Stimulated activated CD8-positive, alpha-beta memory T cell treated with anti-CD3 and anti-CD28 coated beads, Interleukin-2, amount 100 ng/mL, for 48 hours (primary cell): ENCODE data around the gene C10orf120.
A peak's percentile ranks its signal among the peaks of the same experiment; 100 is the strongest.

ENCODE experiments used
- DNase-seq, 2 donors: peaks; one replicate each; pipeline ENCODE4 v3.0.0-alpha.2; 2020; ENCODE audit warnings: low read depth in 2 of 2

C10orf120 gene

DNA sequence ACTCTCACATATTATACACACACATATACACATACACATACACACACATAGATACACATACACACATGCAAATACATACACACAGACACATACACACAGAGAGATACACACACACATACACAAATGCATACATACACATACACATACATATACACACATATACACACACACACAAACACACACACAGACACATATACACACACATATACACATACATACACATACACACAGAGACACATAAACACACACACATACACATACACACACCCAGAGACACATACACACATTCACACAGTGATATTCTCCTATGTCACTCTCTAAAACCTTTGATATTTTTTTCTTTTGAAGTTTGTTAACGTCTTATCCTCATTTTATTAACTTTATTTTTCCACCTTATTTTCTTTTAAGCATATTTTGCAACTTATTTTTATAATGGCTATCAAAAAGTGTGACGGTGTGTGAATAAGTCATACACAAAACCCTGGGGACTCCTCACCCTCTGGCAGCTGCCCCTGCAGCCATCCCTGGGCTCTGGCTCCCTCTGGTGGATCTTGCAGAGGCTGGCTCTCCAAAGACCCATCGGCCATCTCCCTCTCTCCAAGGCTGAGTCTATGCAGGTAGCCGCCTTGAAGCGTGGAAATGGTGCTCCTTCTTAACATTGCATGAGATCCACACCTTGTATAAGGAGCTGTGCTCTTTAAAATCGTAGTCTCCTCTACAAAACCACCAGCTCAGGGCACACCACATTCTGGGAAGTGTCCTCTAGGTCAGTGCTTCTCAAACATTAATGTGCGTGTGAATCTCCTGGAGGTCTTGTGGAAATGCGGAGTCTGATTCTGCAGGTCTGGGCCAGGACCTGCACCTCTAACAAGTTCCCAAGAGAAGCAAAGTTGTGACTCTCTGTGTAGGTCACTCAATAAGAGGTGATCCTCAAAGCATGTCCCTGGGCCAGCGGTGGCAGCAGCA is 4.1 kb upstream of the C10orf120 start:
- DNase-seq = peak; percentile 38 to 45

DNA sequence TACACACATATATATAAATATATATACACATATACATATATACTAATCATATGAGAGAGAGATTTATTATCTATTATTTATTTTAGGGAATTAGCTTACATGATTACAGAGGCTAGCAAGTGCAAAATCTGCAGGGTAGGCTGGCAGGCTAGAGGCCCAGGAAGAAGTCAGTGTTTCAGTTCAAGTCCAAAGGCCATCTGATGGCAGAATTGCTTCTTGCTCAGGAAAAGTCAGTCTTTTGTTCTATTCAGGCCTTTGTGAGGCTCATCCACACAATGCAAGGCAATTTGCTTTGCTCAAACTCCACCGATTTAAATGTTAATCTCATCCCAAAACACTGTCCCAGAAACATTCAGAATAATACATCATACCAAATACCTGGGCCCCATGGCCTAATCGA is 2.6 kb upstream of the C10orf120 start:
- no peak for DNase-seq

DNA sequence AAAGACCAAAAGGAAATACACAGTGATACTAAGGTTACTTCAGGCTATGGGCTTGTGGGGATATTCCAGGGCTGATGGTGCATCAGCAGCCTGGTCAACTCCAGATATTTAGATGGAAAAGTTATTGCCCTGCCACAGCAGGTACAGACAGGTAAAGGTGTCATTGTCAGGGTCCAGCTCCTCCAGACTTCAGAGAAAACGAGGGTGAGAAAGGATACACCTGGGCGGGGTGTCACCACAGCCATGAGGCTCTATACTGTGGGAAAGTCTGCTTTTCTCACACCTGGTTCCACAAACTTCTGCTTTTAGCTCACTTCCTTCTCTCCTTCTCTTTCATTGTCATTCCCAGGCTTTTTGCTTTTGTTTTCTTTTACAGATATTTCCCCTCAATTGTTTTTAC is 2.0 kb upstream of the C10orf120 start:
- DNase-seq = no peak

DNA sequence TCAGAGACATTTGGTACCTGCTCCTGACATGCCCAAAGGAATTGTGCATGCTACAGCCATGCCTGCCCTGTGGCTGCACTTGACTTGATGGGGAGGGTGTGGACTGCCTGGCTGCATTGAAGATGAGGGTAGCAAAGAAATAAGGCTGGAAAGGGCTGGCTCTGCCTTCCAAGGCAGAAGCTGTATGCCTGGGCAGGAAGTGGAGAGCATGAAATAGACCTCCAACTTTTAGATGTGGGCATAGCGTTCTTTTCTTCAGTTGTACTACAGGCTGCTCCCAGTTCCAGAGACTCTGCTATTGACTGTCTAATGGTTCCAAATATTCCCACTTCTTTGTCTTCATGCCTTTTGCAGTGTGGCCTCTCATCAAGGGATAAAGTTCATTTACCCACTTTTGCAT is 3.0 kb downstream of the C10orf120 start:
- no peak for DNase-seq

DNA sequence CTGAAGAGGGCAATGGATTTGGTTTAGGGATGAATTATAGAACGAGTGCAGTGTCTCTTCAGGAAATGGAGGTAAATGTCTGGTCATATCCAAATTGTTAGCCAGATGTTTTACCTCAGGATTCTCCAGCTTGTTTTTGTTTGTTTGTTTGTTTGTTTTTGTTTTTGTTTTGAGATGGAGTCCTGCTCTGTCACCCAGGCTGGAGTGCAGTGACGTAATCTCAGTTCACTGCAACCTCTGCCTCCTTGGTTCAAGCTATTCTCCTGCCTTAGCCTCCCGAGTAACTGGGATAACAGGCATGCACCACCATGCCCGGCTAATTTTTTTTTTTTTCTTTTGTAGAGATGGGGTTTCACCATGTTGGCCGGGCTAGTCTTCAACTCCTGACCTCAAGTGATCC is 6.9 kb downstream of the C10orf120 start:
- no peak for DNase-seq

DNA sequence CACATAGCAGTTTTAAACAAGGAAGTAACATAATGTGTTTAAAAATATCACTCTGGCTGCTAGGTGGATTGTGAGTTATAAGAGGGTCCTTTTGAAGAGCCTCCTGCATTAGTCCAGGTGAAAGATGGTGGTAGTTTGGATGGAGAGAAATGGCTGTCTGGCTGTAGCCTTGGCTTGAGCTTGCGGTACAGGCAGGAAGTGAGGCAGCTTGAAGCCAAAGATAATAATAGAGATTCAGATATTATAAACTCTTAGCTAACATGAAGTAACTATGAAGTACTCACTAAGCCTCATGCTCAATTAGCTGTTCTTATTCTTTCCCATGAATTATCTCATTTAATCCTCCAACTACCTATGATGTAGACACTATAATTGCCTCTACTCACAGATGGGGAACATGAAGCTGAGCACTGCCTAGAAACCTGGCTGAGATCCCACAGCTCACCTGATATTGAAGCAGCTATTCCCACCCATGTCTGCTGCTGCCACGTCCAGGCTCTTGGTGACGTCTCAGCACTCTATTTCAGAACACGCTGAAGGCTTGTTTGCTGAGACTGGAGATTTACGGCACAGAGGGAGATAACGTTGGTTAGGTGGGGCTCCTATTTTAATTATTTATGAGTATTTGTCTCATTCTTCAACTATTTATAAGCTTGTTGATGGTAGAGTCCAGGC is 10.4 kb downstream of the C10orf120 start:
- DNase-seq = no peak

DNA sequence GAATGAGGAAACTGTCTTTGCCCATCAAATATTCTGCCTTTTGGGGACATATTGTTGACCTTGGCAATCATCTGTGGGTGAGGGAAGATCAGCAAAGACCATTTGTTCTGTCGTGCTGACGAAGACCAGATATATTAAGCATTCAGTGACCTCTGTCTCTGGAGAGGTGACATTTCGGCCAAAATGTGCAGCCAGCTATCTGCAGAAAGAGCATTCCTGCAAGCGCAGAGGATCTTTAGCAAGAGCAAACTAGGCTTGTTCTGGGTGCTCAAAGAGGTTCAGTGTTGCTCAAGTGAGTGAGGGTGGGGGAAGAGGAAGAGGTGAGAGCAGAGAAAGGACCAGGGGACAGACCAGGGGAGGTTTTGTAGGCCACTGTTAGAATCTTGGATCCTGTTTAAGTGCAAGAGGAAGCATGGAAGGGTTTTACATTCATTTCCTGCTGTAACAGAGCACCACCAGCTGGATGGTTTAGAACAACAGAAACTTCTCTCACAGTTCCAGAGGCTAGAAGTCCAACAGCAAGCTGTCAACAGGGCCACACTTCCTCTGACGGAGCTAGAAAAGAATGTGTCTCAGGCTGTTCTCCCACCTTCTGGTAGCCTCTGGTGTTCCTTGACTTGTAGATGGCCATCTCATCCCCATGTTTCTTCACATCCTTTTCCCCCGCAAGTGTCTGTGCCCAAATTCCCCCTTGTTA is 11.2 kb downstream of the C10orf120 start:
- no peak for DNase-seq

DNA sequence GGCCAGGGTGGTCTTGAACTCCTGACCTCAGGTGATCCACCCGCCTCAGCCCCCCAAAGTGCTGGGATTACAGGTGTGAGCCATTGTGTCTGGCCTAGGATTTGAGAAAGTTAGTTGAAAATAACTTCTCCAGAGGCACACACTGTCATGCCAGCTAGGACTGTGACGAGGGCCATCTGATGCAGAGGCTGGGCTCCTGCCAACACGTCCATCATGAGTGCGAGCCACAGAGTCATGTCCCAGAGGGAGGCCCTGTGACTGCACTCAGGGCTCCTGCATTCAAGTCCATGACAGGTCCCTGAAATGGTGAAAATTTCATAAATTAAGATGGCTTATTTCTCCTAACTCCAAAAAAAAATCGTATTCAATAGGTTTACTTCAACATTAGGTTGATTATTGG is 17.1 kb downstream of the C10orf120 start:
- no peak for DNase-seq

DNA sequence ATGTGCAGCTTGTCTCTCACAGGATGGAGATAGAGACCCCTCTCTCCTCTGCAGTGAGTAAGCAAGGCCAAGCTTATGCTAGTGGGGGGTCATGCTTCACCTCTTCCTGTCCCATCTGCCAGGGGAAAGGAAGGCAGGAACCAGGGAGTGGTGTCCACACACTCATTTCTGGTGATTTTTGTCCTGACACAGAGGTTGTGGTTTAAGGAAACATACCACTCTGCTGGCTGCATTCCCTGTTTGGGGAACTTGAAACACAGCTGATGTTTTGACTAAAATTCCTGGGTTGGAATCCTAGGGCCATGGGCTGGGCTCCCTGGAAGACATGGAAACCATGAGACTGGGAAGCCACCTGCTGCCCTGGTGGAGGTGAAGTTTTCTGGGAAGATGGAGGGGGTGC is 21.4 kb downstream of the C10orf120 start:
- no peak for DNase-seq

DNA sequence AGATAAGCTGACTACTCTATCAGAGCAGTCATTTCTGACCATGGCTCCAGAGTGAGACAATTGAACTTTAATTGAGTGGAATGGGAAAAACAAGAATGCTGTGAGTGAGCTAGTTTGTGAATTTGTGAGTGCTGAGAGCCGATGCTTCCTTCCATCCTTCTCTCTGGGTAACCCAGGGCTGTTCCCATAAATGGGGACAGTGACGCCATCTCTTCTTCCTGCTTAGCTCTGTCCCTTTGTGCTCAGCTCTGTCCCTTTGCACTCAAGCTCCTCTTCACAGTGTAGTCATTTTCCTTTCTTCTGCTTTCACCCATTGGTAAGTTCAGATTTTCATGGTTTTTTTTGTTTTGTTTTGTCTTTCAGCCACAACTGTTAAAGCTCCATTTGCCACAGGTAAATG is 24.4 kb downstream of the C10orf120 start:
- no peak for DNase-seq

DNA sequence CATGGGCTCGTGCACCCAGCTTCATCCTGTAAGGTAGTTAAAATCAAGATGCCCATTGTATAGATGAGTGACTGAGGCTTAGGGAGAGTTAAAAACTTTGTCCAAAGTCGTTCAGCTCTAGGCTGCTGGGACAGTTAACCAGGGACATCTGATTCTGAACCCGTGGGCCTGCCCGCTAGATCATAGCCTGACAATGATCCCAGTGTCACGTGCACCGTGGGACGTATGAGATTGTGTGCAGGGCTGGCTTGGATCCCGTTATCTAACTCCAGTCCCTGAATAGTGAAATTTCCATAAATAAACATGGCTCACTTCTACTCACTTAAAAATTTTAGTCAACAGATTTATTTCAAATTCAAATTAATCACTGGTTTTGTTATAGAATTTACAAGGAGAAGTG is 24.9 kb downstream of the C10orf120 start:
- DNase-seq = no peak

DNA sequence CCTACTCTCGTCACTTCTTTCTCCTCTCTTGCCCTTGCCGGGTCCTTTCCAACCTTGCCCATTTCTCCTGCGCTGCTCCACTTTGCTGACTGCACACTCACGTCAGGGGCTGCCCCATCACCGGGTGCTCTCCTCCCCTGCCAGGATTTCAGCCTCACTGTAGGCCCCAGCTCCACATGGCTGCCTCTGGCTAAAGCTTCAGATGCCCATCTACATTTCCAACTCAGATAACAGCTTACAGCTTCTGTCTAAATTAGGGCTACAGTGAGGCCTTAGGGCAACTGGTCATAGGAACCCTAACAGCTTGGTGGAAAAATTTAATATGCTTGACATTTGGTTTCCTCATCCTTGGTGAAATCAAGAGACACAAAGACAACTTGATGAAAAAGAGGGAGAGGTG is 25.9 kb downstream of the C10orf120 start:
- no peak for DNase-seq

DNA sequence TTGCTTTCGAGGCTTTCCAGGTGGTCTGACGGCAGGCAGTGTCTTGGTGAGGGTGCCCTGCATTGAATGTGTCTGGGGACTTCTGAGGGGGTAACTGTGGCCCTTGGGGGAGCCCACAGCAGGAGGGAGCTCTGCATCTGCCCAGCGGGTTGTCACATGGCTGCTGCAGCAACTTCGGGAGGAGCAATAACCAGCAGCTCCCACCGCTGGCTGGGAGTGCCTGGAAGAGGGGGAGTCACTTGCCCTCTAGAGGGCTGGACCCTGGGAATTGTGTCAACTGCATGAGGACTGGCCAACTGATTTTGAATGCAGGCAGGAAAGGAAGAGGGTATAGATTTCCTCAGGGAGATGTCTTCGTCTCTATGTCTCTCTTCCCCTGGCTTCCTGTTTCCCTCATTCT is 26.4 kb downstream of the C10orf120 start:
- DNase-seq = no peak

DNA sequence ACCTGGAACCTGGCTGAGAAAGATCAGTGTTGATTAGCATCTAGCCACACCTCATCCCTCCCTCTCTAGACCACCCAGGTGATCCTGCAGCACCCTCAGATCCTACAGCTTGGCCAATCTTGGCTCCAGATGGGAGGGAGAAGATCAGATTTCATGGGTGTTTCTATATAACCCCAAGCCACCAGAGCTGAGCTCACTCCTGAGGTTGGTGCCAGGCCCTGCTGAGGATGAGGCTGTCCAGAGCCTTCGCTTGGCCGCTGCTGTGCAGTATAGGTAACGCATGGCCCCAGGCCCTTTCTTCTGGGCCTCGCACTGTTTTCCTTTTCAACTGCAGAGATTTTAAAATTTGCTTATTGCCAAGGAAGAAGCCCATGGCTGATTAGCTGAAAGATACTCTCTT is 27.0 kb downstream of the C10orf120 start:
- no peak for DNase-seq

DNA sequence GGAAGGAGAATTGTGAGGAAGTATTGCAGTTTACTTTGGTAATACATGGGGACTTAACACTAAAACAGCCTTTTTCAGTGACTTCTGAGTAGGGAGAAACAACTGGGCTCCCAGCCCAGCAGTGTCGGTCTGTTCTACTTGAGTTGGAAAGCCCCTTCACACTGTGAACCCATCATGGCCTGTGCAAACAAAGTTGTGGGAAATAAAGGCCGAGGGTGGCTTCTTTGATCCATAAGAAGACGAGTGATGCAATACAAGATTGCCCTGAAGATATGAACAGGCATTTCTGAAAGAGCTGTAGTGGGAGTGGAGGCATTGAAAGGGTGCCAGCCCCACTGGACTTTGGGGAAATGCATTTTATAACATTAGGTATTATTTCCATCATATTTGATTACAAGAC is 28.3 kb downstream of the C10orf120 start:
- DNase-seq = no peak

DNA sequence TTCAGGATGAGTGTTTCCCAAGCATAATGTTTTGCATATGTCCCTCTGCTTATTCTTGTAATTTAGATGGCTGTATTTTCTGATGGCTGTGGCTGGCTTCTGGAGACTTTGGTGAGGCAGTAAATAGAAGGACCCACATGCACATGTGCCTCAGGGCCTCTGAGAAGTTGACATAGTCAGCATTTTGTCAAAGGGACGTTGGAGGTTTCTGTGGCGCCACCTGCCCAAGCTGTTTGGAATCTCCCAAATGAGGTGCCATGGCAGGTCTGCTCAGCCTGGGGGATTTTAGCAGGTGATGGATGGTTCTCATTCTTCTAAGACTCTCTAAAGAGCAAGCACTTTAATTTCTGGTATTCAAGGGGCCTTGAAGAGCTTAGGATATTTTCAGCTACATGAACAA is 29.8 kb downstream of the C10orf120 start:
- no peak for DNase-seq

DNA sequence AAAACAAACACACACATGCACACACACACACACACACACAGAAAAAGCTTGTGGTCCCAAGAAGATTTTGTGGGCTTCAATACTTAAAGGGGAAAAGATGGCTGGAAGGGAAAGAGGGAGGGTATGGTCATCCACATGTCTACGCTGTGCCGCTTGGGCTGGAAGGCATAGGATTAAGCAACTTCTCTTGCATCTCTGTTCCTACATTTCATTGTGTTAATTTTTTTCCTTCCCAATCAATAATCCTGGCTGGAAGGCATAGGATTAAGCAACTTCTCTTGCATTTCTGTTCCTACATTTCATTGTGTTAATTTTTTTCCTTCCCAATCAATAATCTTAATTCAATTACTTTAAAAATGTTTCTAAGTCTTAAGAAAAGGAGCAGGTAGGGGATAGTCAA is 30.6 kb downstream of the C10orf120 start:
- no peak for DNase-seq

DNA sequence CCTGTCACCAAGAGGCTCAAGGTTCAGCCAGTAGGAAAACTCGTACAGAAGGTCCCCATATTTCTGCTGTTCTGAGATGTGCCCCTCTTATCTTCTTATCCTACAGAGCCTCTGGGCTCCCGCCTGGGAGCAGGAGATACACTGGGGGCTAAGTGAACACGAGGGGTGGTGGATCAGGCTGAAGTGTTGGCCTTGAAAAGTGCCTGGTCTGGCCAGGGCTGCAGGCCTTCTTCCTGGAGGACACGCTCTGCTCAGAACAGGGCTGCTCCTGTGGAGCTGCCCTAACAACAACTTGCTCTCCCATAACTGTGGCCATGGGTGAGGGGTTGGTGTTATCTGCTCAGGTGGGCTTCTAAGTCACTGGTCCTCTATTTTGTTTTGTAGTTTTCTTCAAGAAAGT is 33.7 kb downstream of the C10orf120 start:
- DNase-seq = no peak

DNA sequence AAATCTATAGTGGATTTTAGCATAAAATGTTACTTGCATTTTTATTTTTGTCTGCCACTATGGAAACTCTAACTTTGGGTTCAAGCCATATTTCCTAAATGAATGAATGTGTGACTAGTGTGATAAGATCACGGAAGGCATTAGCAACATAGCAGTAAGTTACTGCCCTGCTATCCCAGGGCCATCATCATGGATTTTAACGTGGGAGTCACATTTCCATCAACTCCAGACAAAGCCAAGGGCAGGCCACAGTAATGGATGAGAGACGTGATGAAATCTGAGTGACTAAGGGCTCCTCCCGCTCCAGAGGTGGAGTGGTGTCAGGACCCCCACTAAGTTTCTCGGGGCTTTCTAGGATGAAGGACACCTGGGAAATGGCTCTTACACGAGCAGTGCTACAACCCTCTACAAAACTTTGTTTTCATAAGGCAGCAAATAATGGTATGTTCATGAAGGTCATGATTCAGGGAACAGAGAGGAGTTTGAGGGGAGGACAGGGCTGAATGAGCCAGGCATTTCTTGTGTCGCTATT is 34.3 kb downstream of the C10orf120 start:
- no peak for DNase-seq

DNA sequence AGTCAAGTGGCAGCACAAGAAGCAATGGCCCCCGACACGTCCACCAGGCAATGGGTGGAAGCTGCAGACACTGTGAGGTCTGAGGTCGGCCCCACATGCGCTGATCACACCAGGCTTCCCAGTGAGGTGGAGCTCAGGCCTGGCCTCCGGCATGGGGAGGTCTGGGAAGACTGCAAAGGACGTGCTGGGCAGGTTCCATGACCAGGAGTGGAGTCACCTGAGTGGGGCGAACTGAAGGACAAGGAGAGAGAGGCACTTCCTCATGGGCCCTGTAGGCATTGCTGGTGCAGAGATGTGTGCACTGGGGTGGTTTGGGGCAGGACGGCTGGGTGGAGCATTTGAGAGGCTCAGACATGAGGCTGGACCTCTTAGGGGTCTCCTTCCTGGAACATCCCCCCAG is 35.1 kb downstream of the C10orf120 start:
- no peak for DNase-seq

DNA sequence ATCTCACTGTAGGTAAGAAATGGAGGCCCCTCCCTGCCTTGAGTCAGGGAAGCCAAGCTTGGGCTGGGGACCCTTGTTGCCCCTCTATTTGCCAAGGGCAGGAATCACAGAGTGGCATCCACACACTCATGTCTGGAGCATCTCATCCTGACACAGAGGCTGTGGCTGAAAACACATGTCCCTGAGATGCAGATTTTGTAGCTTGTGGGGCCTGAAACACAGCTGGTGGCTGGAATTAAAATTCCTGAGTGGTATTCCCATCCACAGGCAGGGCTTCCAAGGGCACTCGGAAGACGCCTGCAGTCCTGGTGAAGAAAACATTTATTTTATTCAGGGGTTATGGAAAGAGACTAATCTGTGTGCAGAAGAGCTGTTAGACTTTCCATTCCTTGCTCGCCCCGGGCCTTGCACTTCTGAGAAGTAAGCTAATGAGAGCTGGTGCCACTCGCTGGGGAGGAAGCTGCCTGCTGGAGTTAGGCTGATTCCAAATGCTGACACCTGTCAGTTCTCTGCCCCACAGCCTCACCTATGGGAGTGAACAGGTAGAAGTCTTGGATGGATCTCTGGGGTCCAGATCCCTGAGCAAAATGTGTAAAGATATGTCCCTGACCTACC is 36.0 kb downstream of the C10orf120 start:
- no peak for DNase-seq

DNA sequence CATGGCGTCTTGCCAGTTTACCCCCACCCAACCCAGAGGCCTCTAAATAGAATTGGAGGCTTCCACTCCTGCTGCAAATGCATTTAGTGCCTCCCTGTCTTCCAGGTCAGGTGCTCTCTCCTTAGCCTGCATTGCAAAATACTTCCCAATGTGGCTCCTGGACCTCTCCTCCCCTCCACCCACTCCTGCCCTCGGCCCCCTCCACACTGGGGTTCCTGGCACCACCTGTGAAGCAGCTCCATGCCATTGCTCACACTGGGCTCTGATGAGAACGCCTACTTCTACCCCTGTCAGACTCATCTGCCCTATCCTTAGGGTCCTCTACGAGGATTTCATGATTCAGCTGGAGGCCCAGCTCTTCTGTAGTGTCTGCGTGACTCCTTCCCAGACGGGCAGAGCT is 37.4 kb downstream of the C10orf120 start:
- no peak for DNase-seq
